GM21515 (cell line): ENCODE measurements around the gene TCP11L2.
"Not testable (repeated sequence)": the region's sequence is repeated elsewhere in the genome, so short reads cannot be mapped to it uniquely, and the experiment has no call there.

ENCODE experiments used
- ATAC-seq: cut with Tn5 transposase; IDR thresholded peaks from one replicate; pipeline ENCODE4 v1.9.1; 2021; ENCODE audit not compliant: unreplicated experiment

TCP11L2 gene

DNA sequence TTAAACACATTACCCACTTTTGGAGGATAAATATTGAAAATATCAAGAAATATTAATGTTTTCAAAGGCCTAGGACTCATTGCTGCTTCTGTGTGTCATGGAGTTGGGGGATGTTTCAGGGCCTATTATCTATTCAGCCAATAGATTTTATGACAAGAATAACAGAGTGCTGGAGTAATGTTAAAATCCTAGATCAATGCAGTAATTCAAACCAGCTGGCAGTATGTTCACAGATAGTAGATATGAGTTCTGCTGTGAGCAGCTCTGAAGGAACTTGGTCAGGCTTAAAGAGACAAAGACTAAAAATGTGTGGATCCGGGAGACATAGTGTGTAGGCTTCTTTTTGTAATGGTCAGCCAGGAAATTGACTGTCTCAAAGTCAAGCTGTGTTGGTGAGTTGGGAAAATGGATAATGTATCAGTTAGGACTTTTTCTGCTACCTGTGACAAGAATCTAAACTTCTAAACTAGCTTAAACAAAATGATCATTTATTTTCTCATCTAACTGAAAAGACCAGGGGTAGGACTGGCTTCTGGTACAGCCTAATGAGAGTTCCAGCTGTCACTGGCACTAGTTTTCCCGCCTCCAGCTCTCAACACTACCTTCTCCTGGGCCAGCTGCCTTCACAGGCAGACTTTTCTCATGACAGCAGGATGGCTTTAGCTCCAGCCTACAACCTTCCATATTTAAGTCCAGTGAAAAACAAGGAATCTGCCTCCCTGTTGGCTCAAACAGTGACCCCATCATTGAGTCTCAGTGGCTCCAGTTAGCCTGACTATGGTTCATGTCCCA, 38.7 kb downstream of the TCP11L2 start:
- ATAC-seq: no peak

- ATAC-seq: no peak
Observed at GRCh38 chr12:106342397-106343213, 40.1 kb downstream of the TCP11L2 start.

GRCh38 chr12:106343214-106343528, 40.6 kb downstream of the TCP11L2 start:
- ATAC-seq: no peak

- no peak for ATAC-seq
Observed at GRCh38 chr12:106344131-106344530, 41.6 kb downstream of the TCP11L2 start.

GRCh38 chr12:106345746-106346145, 43.2 kb downstream of the TCP11L2 start:
- ATAC-seq: no peak

- ATAC-seq: no peak
Observed at GRCh38 chr12:106348411-106348810, 45.9 kb downstream of the TCP11L2 start.

- no peak for ATAC-seq
Observed at GRCh38 chr12:106353175-106353574, 50.6 kb downstream of the TCP11L2 start.

- ATAC-seq: peak; percentile 89
Observed at GRCh38 chr12:106357549-106358395, 55.2 kb downstream of the TCP11L2 start, which contains the start of gene POLR3B. POLR3B (plus strand) TSS chr12:106357748; CDS start chr12:106357880, 132 bp downstream.

- ATAC-seq: peak; percentile 6
Observed at GRCh38 chr12:106358396-106359241, 56.1 kb downstream of the TCP11L2 start.

- no peak for ATAC-seq
Observed at GRCh38 chr12:106359646-106360399, 57.3 kb downstream of the TCP11L2 start.

GRCh38 chr12:106360400-106360994, 58.0 kb downstream of the TCP11L2 start:
- no peak for ATAC-seq

DNA sequence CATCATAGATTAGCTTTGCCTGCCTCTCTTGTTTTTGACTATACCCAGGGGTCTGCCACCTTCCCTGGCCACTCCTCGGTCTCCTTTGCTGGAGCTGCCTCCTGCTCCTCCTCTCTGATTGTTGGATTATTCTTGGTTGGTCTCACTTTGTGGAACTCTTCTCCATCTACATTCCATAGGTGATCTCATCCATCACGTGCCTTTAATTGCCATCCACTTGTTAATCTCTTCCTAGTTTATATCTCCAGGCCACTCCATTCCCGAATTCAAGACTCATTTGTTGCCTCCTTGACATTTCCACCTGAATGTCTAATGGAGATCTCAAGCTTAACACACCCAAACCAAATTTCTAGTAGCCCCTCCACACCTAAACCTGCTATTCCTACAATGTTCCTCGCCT, 60.4 kb downstream of the TCP11L2 start:
- no peak for ATAC-seq

- ATAC-seq: no peak
Observed at GRCh38 chr12:106364261-106364660, 61.7 kb downstream of the TCP11L2 start.

- no peak for ATAC-seq
Observed at GRCh38 chr12:106369624-106370346, 67.3 kb downstream of the TCP11L2 start.

DNA sequence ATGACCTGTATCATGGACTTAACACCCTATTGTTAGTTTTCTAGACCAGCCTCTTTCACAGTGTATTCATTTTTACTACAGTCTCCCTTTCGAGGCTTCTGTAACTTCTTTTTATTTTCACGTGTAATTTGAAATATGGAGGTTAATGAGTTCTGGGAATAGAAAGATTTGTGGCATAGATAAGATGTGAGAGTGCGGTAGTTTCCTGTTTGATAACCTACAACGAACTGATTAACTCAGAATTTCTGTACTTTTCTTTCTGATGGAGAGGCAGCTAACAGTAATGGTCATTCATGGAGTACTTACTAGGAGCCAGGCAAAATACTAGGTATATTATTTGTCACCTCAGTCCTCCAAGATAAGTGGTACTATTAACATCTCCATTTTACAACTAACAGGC, 76.3 kb downstream of the TCP11L2 start:
- no peak for ATAC-seq

DNA sequence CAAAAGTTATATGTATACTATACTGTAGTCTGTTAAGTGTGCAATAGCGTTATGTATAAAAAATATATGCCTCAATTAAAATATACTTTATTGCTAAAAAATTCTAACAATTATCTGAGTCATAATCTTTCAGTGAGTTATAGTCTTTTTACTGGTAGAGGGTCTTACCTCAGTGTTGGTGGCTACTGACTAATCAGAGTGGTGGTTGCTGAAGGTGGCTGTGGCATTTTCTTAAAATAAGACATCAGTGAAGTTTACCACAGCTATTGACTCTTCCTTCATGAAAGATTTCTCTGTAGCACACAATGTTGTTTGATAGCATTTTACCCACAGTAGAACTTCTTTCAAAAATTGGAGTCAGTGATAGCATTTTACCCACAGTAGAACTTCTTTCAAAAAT, 78.4 kb downstream of the TCP11L2 start:
- ATAC-seq: no peak

DNA sequence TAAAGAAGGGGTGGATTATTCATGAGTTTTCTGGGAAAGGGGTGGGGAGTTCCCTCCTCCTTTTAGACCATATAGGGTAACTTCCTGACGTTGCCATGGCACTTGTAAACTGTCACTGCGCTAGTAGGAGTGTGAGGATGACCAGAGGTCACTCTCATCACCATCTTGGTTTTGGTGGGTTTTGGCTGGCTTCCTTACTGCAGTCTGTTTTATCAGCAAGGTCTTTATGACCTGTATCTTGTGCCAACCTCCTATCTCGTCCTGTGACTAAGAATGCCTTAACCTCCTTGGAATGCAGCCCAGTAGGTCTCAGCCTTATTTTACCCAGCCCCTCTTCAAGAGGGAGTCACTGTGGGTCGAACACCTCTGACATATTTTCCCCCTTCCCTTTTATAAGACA, 79.3 kb downstream of the TCP11L2 start:
- not testable (repeated sequence) for ATAC-seq

DNA sequence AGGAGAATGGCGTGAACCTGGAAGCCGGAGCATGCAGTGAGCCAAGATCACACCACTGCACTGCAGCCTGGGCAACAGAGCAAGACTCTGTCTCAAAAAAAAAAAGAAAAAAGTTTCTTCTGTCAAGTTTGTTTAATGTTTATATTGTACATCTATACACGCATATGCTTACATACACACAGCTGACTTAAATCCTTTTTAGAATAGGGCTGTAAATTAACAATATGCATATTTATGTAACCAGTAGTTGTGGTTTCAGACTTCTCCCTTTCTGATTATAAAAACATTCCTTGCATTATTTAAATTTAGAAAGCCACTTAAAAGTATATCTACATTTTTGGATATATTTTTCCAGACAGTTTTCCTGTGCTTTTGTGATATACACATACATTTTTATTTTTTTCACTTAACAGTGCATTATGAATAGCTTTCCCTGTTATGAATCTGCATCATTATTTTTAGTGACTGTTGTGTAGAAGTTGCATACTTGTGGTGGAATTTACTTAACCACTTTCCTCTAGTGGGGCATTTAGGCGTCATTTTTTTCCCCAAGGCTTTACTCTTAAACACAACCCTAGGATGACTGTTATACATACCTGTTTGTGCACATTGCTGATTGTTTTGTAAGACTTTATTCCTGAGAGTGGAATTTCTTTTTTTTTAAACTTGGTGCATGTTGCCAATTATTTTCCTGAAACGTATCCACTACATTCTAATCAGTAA, 84.4 kb downstream of the TCP11L2 start:
- no peak for ATAC-seq
